H9 (cell line): ENCODE measurements around the gene RIPK1. TPM values are rescaled to one million over a fixed set of nuclear protein-coding genes. Genes with fewer than 3 reads are reported as not detected.

ENCODE experiments used
- DNase-seq: peaks from one replicate; pipeline ENCODE4 v3.0.0-alpha.2; 2017
- H2AFZ ChIP-seq: one replicate; pipeline ENCODE4 v1.6.1; 2013; ENCODE audit warnings: mild to moderate bottlenecking, low read length, control low read depth, moderate library complexity
- H2AK5ac ChIP-seq: 2 replicates; pipeline ENCODE4 v1.6.1; 2013; ENCODE audit warnings: low read length, control low read depth, mixed read lengths; ENCODE audit not compliant: insufficient read length
- H2BK120ac ChIP-seq: one replicate; pipeline ENCODE4 v1.6.1; 2013; ENCODE audit warnings: low read depth, mild to moderate bottlenecking, low read length, control low read depth, inconsistent platforms; ENCODE audit not compliant: poor library complexity, severe bottlenecking
- H2BK12ac ChIP-seq: 2 replicates; pipeline ENCODE4 v1.6.1; 2013; ENCODE audit warnings: low read length, control low read depth, mixed read lengths, low read depth; ENCODE audit not compliant: insufficient read length
- H2BK15ac ChIP-seq: 2 replicates; pipeline ENCODE4 v1.6.1; 2013; ENCODE audit warnings: low read depth, low read length, control low read depth
- H2BK20ac ChIP-seq: one replicate; pipeline ENCODE4 v1.6.1; 2013; ENCODE audit warnings: low read depth, mild to moderate bottlenecking, low read length, control low read depth, inconsistent platforms; ENCODE audit not compliant: poor library complexity, severe bottlenecking
- H2BK5ac ChIP-seq: 2 replicates; pipeline ENCODE4 v1.6.1; 2013; ENCODE audit warnings: low read length, control low read depth, mixed read lengths; ENCODE audit not compliant: insufficient read length
- H3K14ac ChIP-seq: 2 replicates; pipeline ENCODE4 v1.6.1; 2013; ENCODE audit warnings: low read length, control low read depth; ENCODE audit not compliant: insufficient read depth
- H3K18ac ChIP-seq: 2 replicates; pipeline ENCODE4 v1.6.1; 2013; ENCODE audit warnings: low read depth, mild to moderate bottlenecking, mixed read lengths, low read length, control low read depth; ENCODE audit not compliant: insufficient read length
- H3K23ac ChIP-seq: 2 replicates; pipeline ENCODE4 v1.6.1; 2013; ENCODE audit warnings: low read length, control low read depth, mixed read lengths, low read depth; ENCODE audit not compliant: insufficient read length
- H3K23me2 ChIP-seq: 2 replicates; pipeline ENCODE4 v1.6.1; 2013; ENCODE audit warnings: low read depth, mild to moderate bottlenecking, mixed read lengths, low read length, control low read depth; ENCODE audit not compliant: insufficient read length, poor library complexity, severe bottlenecking
- H3K27ac ChIP-seq: 2 replicates; pipeline ENCODE4 v1.5.1; 2013; ENCODE audit warnings: low read length, control low read depth, mixed read lengths, low read depth; ENCODE audit not compliant: insufficient read length
- H3K27me3 ChIP-seq: 2 replicates; pipeline ENCODE4 v1.6.1; 2013; ENCODE audit warnings: low read length, control low read depth, inconsistent platforms; ENCODE audit not compliant: insufficient read depth
- H3K4ac ChIP-seq: 2 replicates; pipeline ENCODE4 v1.6.1; 2013; ENCODE audit warnings: low read depth, mild to moderate bottlenecking, control low read depth, inconsistent platforms, low read length, moderate library complexity
- H3K4me1 ChIP-seq: 2 replicates; pipeline ENCODE4 v1.6.1; 2013; ENCODE audit warnings: low read length, control low read depth, inconsistent platforms; ENCODE audit not compliant: insufficient read depth
- H3K4me2 ChIP-seq: 2 replicates; pipeline ENCODE4 v1.6.1; 2013; ENCODE audit warnings: low read length, control low read depth, mixed read lengths; ENCODE audit not compliant: insufficient read length, insufficient read depth
- H3K56ac ChIP-seq: 2 replicates; pipeline ENCODE4 v1.6.1; 2013; ENCODE audit warnings: low read depth, mild to moderate bottlenecking, mixed read lengths, low read length, control low read depth; ENCODE audit not compliant: insufficient read length
- H3K79me1 ChIP-seq: 2 replicates; pipeline ENCODE4 v1.6.1; 2013; ENCODE audit warnings: low read depth, mild to moderate bottlenecking, moderate library complexity, low read length, control low read depth, inconsistent platforms; ENCODE audit not compliant: insufficient read depth, poor library complexity, severe bottlenecking
- H3K79me2 ChIP-seq: 2 replicates; pipeline ENCODE4 v1.6.1; 2013; ENCODE audit warnings: low read length, control low read depth, inconsistent platforms; ENCODE audit not compliant: insufficient read depth
- H3K9ac ChIP-seq: 2 replicates; pipeline ENCODE4 v1.6.1; 2013; ENCODE audit warnings: low read length, control low read depth, mixed read lengths; ENCODE audit not compliant: insufficient read length; ENCODE audit errors: extremely low read depth
- H3K9me3 ChIP-seq: one replicate; pipeline ENCODE4 v1.6.1; 2013; ENCODE audit warnings: low read depth, low read length, inconsistent platforms; ENCODE audit not compliant: control insufficient read depth
- H3T11ph ChIP-seq: one replicate; pipeline ENCODE4 v1.6.1; 2013; ENCODE audit warnings: mild to moderate bottlenecking, low read length, control low read depth, inconsistent platforms
- H4K20me1 ChIP-seq: one replicate; pipeline ENCODE4 v1.6.1; 2013; ENCODE audit not compliant: control insufficient read depth, insufficient read length, insufficient read depth
- H4K5ac ChIP-seq: 2 replicates; pipeline ENCODE4 v1.6.1; 2013; ENCODE audit warnings: low read depth, mild to moderate bottlenecking, mixed read lengths, low read length, control low read depth; ENCODE audit not compliant: insufficient read length
- H4K8ac ChIP-seq: replicated peaks from 2 replicates; pipeline ENCODE4 v1.6.1; 2013; ENCODE audit warnings: low read length, control low read depth, mixed read lengths, low read depth; ENCODE audit not compliant: insufficient read length
- H4K91ac ChIP-seq: 2 replicates; pipeline ENCODE4 v1.6.1; 2013; ENCODE audit warnings: low read depth, mild to moderate bottlenecking, moderate library complexity, mixed read lengths, low read length, control low read depth; ENCODE audit not compliant: insufficient read length
- H3K27ac Mint-ChIP-seq, 3 experiments: 2 replicates in 2 of 3; 3 replicates in 1 of 3; pipeline ENCODE4 v1.8.0; 2020 to 2021; ENCODE audit warnings: mixed read lengths in 3 of 3, mild to moderate bottlenecking in 1 of 3, moderate library complexity in 1 of 3
- H3K27me3 Mint-ChIP-seq: 2 replicates; pipeline ENCODE4 v1.8.0; 2021; ENCODE audit warnings: low read depth, mild to moderate bottlenecking, moderate library complexity, mixed read lengths
- H3K36me3 Mint-ChIP-seq, 3 experiments: 2 replicates in 2 of 3; 3 replicates in 1 of 3; pipeline ENCODE4 v1.8.0; 2020 to 2021; ENCODE audit warnings: low read depth in 3 of 3, mixed read lengths in 3 of 3; ENCODE audit not compliant: insufficient read depth in 1 of 3
- H3K4me1 Mint-ChIP-seq, 2 experiments: 2 replicates each; pipeline ENCODE4 v1.8.0; 2020; ENCODE audit warnings: mixed read lengths in 2 of 2
- H3K4me3 Mint-ChIP-seq, 2 experiments: 2 replicates in 1 of 2; 3 replicates in 1 of 2; pipeline ENCODE4 v1.8.0; 2020 to 2021; ENCODE audit warnings: mild to moderate bottlenecking in 2 of 2, mixed read lengths in 2 of 2, moderate library complexity in 1 of 2
- H3K9me3 Mint-ChIP-seq, 2 experiments: 2 replicates in 1 of 2; 3 replicates in 1 of 2; pipeline ENCODE4 v1.8.0; 2020; ENCODE audit warnings: mild to moderate bottlenecking in 2 of 2, mixed read lengths in 2 of 2, moderate library complexity in 1 of 2
- WGBS: extraction: QIAGEN DNeasy Blood & Tissue Kit; methylation state at CpG from one replicate; pipeline ENCODE4 v1.1.7; 2013; ENCODE audit warnings: missing lambda C conversion rate, low lambda C conversion rate, mixed read lengths; ENCODE audit not compliant: insufficient read length; ENCODE audit errors: extremely low coverage; 5-methylcytosine and 5-hydroxymethylcytosine counted together
- total RNA-seq: library from RNA; stranded (reverse); gene quantifications from 2 replicates; pipeline ENCODE4 v1.2.1, GENCODE V29; 2021
- TF ChIP-seq, protein P1 (sequence below): fragments of 200-600 bp; sonication (generic); conservative IDR thresholded peaks from 3 replicates; pipeline ENCODE4 v1.8.0; 2021; ENCODE audit warnings: antibody characterized with exemption, mild to moderate bottlenecking

Gene RIPK1
- total RNA-seq, 1 experiment from 2014 or later: 24.6 TPM

DNA sequence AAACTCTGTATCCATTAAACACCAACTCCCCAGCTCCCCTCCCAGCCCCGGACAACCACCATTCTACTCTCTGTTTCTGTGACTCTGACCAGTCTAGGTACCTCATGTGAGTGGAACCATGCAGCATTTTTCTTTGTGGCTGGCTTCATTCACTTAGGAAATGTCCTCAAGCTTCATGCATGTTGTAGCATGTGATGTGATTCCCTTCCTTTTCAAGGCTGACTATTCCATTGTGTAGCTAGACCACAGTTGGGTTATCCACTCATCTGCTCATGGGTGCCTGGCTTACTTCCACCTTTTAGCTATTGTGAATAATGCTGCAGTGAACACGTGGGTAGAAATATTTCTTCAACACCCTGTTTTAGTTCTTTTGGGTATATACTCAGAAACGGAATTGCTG, 41.5 kb downstream of the RIPK1 start:
- no peaks in the 10 kb centered on the region for H3K79me1 ChIP-seq
- no peak overlapping the region for H3K14ac ChIP-seq
- no peak overlapping the region for H3K56ac ChIP-seq
- no peaks in the 10 kb centered on the region for H3K4me1 Mint-ChIP-seq
- DNase-seq: no peak
- H3K27ac ChIP-seq: no peak overlapping the region
- no peaks in the 10 kb centered on the region for H3K27me3 Mint-ChIP-seq
- H3K18ac ChIP-seq: no peak overlapping the region
- no peak overlapping the region for H2BK15ac ChIP-seq
- no peak overlapping the region for H4K91ac ChIP-seq
- peaks cover 20 to 79% (median 28%) of the 10 kb centered on the region in 3 experiments for H3K36me3 Mint-ChIP-seq
- H2BK120ac ChIP-seq: no peak overlapping the region
- no peak overlapping the region for H3K27ac Mint-ChIP-seq
- no peak overlapping the region for H2BK20ac ChIP-seq
- H3K9me3 ChIP-seq: no peaks in the 10 kb centered on the region
- no peak overlapping the region for H2AFZ ChIP-seq
- H3K27me3 ChIP-seq: no peaks in the 10 kb centered on the region
- H4K20me1 ChIP-seq: no peaks in the 10 kb centered on the region
- H3K9me3 Mint-ChIP-seq: no peaks in the 10 kb centered on the region
- no peak overlapping the region for H3T11ph ChIP-seq
- no peak overlapping the region for H3K9ac ChIP-seq
- no peak overlapping the region for H2BK5ac ChIP-seq
- no peaks in the 10 kb centered on the region for H3K4me1 ChIP-seq
- no peak overlapping the region for H4K5ac ChIP-seq
- H4K8ac ChIP-seq: no peak overlapping the region
- H3K4me3 Mint-ChIP-seq: no peak overlapping the region
- H3K23ac ChIP-seq: no peak overlapping the region
- H3K4me2 ChIP-seq: no peak overlapping the region
- no peak overlapping the region for H2AK5ac ChIP-seq
- WGBS: no CpG with 5 or more reads among the region's 3 CpGs
- H3K4ac ChIP-seq: no peak overlapping the region
- no peak overlapping the region for H2BK12ac ChIP-seq
- TF ChIP-seq, protein P1, sequence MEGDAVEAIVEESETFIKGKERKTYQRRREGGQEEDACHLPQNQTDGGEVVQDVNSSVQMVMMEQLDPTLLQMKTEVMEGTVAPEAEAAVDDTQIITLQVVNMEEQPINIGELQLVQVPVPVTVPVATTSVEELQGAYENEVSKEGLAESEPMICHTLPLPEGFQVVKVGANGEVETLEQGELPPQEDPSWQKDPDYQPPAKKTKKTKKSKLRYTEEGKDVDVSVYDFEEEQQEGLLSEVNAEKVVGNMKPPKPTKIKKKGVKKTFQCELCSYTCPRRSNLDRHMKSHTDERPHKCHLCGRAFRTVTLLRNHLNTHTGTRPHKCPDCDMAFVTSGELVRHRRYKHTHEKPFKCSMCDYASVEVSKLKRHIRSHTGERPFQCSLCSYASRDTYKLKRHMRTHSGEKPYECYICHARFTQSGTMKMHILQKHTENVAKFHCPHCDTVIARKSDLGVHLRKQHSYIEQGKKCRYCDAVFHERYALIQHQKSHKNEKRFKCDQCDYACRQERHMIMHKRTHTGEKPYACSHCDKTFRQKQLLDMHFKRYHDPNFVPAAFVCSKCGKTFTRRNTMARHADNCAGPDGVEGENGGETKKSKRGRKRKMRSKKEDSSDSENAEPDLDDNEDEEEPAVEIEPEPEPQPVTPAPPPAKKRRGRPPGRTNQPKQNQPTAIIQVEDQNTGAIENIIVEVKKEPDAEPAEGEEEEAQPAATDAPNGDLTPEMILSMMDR: no peak
- no peaks in the 10 kb centered on the region for H3K79me2 ChIP-seq
- H3K23me2 ChIP-seq: no peaks in the 10 kb centered on the region
